GM23248 (cell line): Measurements from ENCODE around the gene CDK9.

Source experiments
- EZH2 ChIP-seq: fragments of 200-600 bp; sonication (generic); IDR thresholded peaks from 2 replicates; pipeline ENCODE4 v1.6.1; 2018; ENCODE audit warnings: antibody characterized with exemption, mild to moderate bottlenecking; ENCODE audit not compliant: insufficient read depth, poor library complexity, severe bottlenecking
- EZH2phosphoT487 ChIP-seq: fragments of 200-600 bp; sonication (generic); IDR thresholded peaks from 2 replicates; pipeline ENCODE4 v1.6.1; 2018; ENCODE audit warnings: antibody characterized with exemption, moderate library complexity, mild to moderate bottlenecking, low read depth; ENCODE audit not compliant: insufficient read depth

DNA sequence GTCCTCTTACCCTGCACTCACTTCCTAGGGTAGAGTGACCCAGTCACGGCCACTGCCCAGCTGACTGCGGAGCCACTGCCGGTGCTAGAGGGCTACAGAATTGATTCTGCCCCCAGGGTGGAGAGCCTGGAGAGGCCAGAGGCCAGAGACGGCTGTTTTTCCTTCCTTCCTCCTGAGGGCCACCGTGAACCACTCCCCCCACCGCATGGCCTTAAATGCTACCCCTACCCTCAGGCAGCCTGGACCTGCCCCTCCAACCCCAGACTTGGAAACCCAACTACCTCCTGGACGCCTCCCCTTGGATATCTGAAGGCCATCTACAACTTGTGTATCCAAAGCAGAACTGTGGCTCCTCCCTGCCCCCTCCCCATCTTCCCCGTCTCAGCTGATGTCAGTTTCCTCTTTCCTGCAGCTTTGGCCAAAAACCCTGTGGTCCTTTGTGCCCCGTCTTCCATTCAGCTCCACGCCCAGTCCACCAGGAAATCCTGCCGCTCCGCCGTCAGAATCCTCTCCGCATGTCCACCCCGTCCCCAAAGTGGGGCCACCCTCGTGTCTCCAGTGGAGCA lies 23.6 kb upstream of the CDK9 start:
- TF ChIP-seq EZH2 (no peak), EZH2phosphoT487 (no peak)
